H1 (cell line): ENCODE results near the gene NRXN2. TPM values are rescaled to one million over a fixed set of nuclear protein-coding genes. Genes with fewer than 3 reads are reported as not detected.

ENCODE experiments used
- CTCF ChIA-PET: fragments of 300-600 bp; sonication (Branson Sonifier 250); formaldehyde crosslinking; loops from one replicate; lab custom pipeline; 2021; ENCODE audit not compliant: partially characterized antibody; lab: Charles Lee
- POLR2A ChIA-PET: fragments of 300-600 bp; sonication (Branson Sonifier 250); formaldehyde crosslinking; loops from one replicate; lab custom pipeline; 2021; ENCODE audit warnings: inconsistent platforms; ENCODE audit not compliant: partially characterized antibody; lab: Charles Lee
- DNase-seq, 2 experiments: peaks; one replicate each; pipeline versions ENCODE4 v3.0.0 to v3.0.0-alpha.2; 2010 to 2022; ENCODE audit warnings: low spot score in 2 of 2, low read depth in 1 of 2, mixed read lengths in 1 of 2
- FAIRE-seq: peaks from 2 replicates; lab custom pipeline; 2011; peaks lifted over from hg19 to GRCh38; lab: Jason Lieb, UNC
- H2AFZ ChIP-seq: 2 replicates; pipeline ENCODE4 v1.8.1; 2012; ENCODE audit warnings: low read length, inconsistent platforms
- H2AK5ac ChIP-seq: 2 replicates; pipeline ENCODE4 v1.6.1; 2013; ENCODE audit warnings: low read depth, low read length
- H2BK120ac ChIP-seq: replicated peaks from 2 replicates; pipeline ENCODE3; 2013; ENCODE audit warnings: low read depth, low read length, inconsistent platforms
- H2BK12ac ChIP-seq: 2 replicates; pipeline ENCODE4 v1.6.1; 2013; ENCODE audit warnings: low read depth, low read length
- H2BK15ac ChIP-seq: 2 replicates; pipeline ENCODE4 v1.6.1; 2013; ENCODE audit warnings: low read length
- H2BK20ac ChIP-seq: 2 replicates; pipeline ENCODE4 v1.6.1; 2013; ENCODE audit warnings: low read length
- H2BK5ac ChIP-seq: 2 replicates; pipeline ENCODE4 v1.6.1; 2013; ENCODE audit warnings: low read depth, low read length
- H3K14ac ChIP-seq: 2 replicates; pipeline ENCODE4 v1.6.1; 2013; ENCODE audit warnings: inconsistent platforms; ENCODE audit not compliant: insufficient read length
- H3K18ac ChIP-seq: 2 replicates; pipeline ENCODE4 v1.6.1; 2013; ENCODE audit warnings: low read length; ENCODE audit errors: extremely low read depth
- H3K23ac ChIP-seq: 2 replicates; pipeline ENCODE4 v1.6.1; 2013; ENCODE audit warnings: inconsistent platforms; ENCODE audit not compliant: insufficient read length
- H3K23me2 ChIP-seq: 2 replicates; pipeline ENCODE4 v1.6.1; 2013; ENCODE audit warnings: low read depth, low read length
- H3K27ac ChIP-seq: 2 replicates; pipeline ENCODE4 v1.6.1; 2011; ENCODE audit warnings: low read depth, low read length, inconsistent platforms
- H3K27me3 ChIP-seq, 4 experiments: replicated peaks in 1 of 4; 1 replicate in 1 of 4; 2 replicates in 3 of 4; pipeline versions ENCODE4 v1.6.1 to v1.8.1; 2011 to 2013; ENCODE audit warnings: low read length in 3 of 4, mild to moderate bottlenecking in 3 of 4, inconsistent platforms in 2 of 4, mixed read lengths in 2 of 4, moderate library complexity in 1 of 4; ENCODE audit not compliant: control insufficient read depth in 3 of 4, insufficient read depth in 3 of 4; ENCODE audit errors: extremely low read depth in 1 of 4
- H3K36me3 ChIP-seq, 4 experiments: 2 replicates each; pipeline versions ENCODE4 v1.6.1 to v1.8.1; 2011 to 2013; ENCODE audit warnings: mild to moderate bottlenecking in 4 of 4, low read length in 3 of 4, moderate library complexity in 2 of 4, control low read depth in 1 of 4, inconsistent platforms in 1 of 4; ENCODE audit not compliant: insufficient read depth in 4 of 4, control insufficient read depth in 2 of 4
- H3K4ac ChIP-seq: replicated peaks from 2 replicates; pipeline ENCODE3; 2013; ENCODE audit warnings: low read length, low read depth, mixed read lengths, inconsistent platforms; ENCODE audit not compliant: insufficient read length
- H3K4me1 ChIP-seq, 4 experiments: replicated peaks in 1 of 4; 1 replicate in 1 of 4; 2 replicates in 3 of 4; pipeline versions ENCODE4 v1.6.1 to v1.8.1; 2011 to 2013; ENCODE audit warnings: low read length in 3 of 4, inconsistent platforms in 2 of 4, mixed read lengths in 1 of 4; ENCODE audit not compliant: insufficient read depth in 4 of 4, control insufficient read depth in 3 of 4
- H3K4me2 ChIP-seq, 2 experiments: 2 replicates each; pipeline versions ENCODE4 v1.6.1 to v1.8.1; 2011 to 2013; ENCODE audit warnings: low read depth in 2 of 2, low read length in 2 of 2, control low read depth in 1 of 2, inconsistent platforms in 1 of 2, mild to moderate bottlenecking in 1 of 2; ENCODE audit not compliant: insufficient read depth in 1 of 2
- H3K4me3 ChIP-seq, 4 experiments: fragments of 200-600, 300-600 bp in 1 of 4; sonication (generic), shearing (Covaris generic), sonication (Bioruptor Twin) in 1 of 4; 2 replicates each; pipeline versions ENCODE4 v1.5.1 to v1.8.1; 2011 to 2016; ENCODE audit warnings: low read length in 4 of 4, low read depth in 3 of 4, control low read depth in 2 of 4, inconsistent platforms in 2 of 4, mild to moderate bottlenecking in 2 of 4, mixed read lengths in 1 of 4, moderate library complexity in 1 of 4; ENCODE audit not compliant: insufficient read depth in 2 of 4; ENCODE audit errors: extremely low read depth in 1 of 4
- H3K56ac ChIP-seq: replicated peaks from 2 replicates; pipeline ENCODE3; 2013; ENCODE audit warnings: low read depth, mild to moderate bottlenecking, mixed read lengths, low read length, inconsistent platforms; ENCODE audit not compliant: insufficient read length
- H3K79me1 ChIP-seq: 2 replicates; pipeline ENCODE4 v1.6.1; 2013; ENCODE audit warnings: low read depth, low read length, control low read depth
- H3K79me2 ChIP-seq, 2 experiments: 2 replicates each; pipeline versions ENCODE4 v1.6.1 to v1.8.1; 2012 to 2013; ENCODE audit warnings: low read length in 2 of 2, mild to moderate bottlenecking in 2 of 2, inconsistent platforms in 1 of 2; ENCODE audit not compliant: insufficient read depth in 2 of 2, control insufficient read depth in 1 of 2
- H3K9ac ChIP-seq, 4 experiments: replicated peaks in 1 of 4; 1 replicate in 1 of 4; 2 replicates in 3 of 4; pipeline versions ENCODE4 v1.6.1 to v1.8.1; 2011 to 2013; ENCODE audit warnings: low read depth in 3 of 4, low read length in 3 of 4, control low read depth in 2 of 4, mild to moderate bottlenecking in 2 of 4, moderate library complexity in 2 of 4, inconsistent platforms in 1 of 4; ENCODE audit errors: extremely low read depth in 1 of 4
- H3K9me3 ChIP-seq, 2 experiments: 2 replicates each; pipeline versions ENCODE4 v1.6.1 to v1.8.1; 2012 to 2013; ENCODE audit warnings: mild to moderate bottlenecking in 2 of 2, moderate library complexity in 2 of 2, control low read depth in 1 of 2, inconsistent platforms in 1 of 2, low read depth in 1 of 2, low read length in 1 of 2, mixed read lengths in 1 of 2; ENCODE audit not compliant: insufficient read depth in 2 of 2
- H4K20me1 ChIP-seq, 2 experiments: replicated peaks in 1 of 2; 2 replicates each; pipeline versions ENCODE3 to v1.8.1; 2011 to 2013; ENCODE audit warnings: inconsistent platforms in 2 of 2, low read length in 2 of 2, mild to moderate bottlenecking in 1 of 2; ENCODE audit not compliant: insufficient read depth in 2 of 2, control insufficient read depth in 1 of 2
- H4K5ac ChIP-seq: 2 replicates; pipeline ENCODE4 v1.6.1; 2013; ENCODE audit warnings: low read length, low read depth, mixed read lengths, inconsistent platforms; ENCODE audit not compliant: insufficient read length
- H4K8ac ChIP-seq: 2 replicates; pipeline ENCODE4 v1.8.0; 2013; ENCODE audit warnings: mild to moderate bottlenecking, moderate library complexity, low read length, inconsistent platforms; ENCODE audit not compliant: insufficient read depth; ENCODE audit errors: extremely low read depth
- H4K91ac ChIP-seq: replicated peaks from 2 replicates; pipeline ENCODE3; 2013; ENCODE audit warnings: low read length, mixed read lengths, inconsistent platforms; ENCODE audit not compliant: insufficient read length
- FOSL1 ChIP-seq: IDR thresholded peaks from 2 replicates; pipeline ENCODE4 v1.6.1; 2011; ENCODE audit warnings: mild to moderate bottlenecking, low read depth, low read length, moderate library complexity; ENCODE audit not compliant: insufficient read depth
- MAFK ChIP-seq: IDR thresholded peaks from 2 replicates; pipeline ENCODE4 v1.6.1; 2012; ENCODE audit warnings: low read depth, mild to moderate bottlenecking, improper control_type of control experiment, low read length
- NRF1 ChIP-seq: IDR thresholded peaks from 2 replicates; pipeline ENCODE4 v1.6.1; 2011; ENCODE audit warnings: mild to moderate bottlenecking, low read depth, low read length, improper control_type of control experiment
- RAD21 ChIP-seq, 2 experiments: IDR thresholded peaks in 1 of 2; conservative IDR thresholded peaks in 1 of 2; 2 replicates each; pipeline ENCODE4 v1.6.1; 2011; ENCODE audit warnings: low read depth in 2 of 2, low read length in 2 of 2, improper control_type of control experiment in 1 of 2, inconsistent platforms in 1 of 2, mild to moderate bottlenecking in 1 of 2, moderate library complexity in 1 of 2
- SP4 ChIP-seq: IDR thresholded peaks from 2 replicates; pipeline ENCODE4 v1.6.1; 2012; ENCODE audit warnings: low read length, inconsistent platforms
- SUZ12 ChIP-seq: fragments of 200-600 bp; sonication (generic); IDR thresholded peaks from 2 replicates; pipeline ENCODE4 v1.6.1; 2012; ENCODE audit warnings: mild to moderate bottlenecking, inconsistent platforms, low read length, moderate library complexity, mixed read lengths
- USF2 ChIP-seq: IDR thresholded peaks from 2 replicates; pipeline ENCODE4 v1.6.1; 2011; ENCODE audit warnings: low read length, improper control_type of control experiment
- YY1 ChIP-seq: IDR thresholded peaks from 2 replicates; pipeline ENCODE4 v1.6.1; 2011; ENCODE audit warnings: low read depth, mild to moderate bottlenecking, low read length
- WGBS, 2 experiments: shearing (Covaris generic) in 1 of 2; methylation state at CpG; one replicate each; pipeline versions ENCODE4 v1.1.6 to v1.1.7; 2013 to 2015; ENCODE audit warnings: low lambda C conversion rate in 2 of 2, mixed read lengths in 2 of 2, inconsistent platforms in 1 of 2, low coverage in 1 of 2, missing lambda C conversion rate in 1 of 2; ENCODE audit not compliant: insufficient replicate concordance in 2 of 2, insufficient coverage in 1 of 2, insufficient read length in 1 of 2; ENCODE audit errors: extremely low coverage in 1 of 2, missing lambda C conversion rate in 1 of 2; 5-methylcytosine and 5-hydroxymethylcytosine counted together
- polyA plus RNA-seq, 7 experiments: library from polyadenylated mRNA; depleted of rRNA in 3 of 7; stranded (reverse) in 5 of 7; unstranded in 2 of 7; fragments of >200 nt in 5 of 7; fragments of 200-250 nt in 2 of 7; gene quantifications; 1 replicate in 5 of 7; 2 replicates in 1 of 7; 4 replicates in 1 of 7; pipeline versions ENCODE4 v1.2.1 to v1.2.3, GENCODE V29; 2011 to 2013; ENCODE audit warnings: missing spikeins in 2 of 7, mixed read lengths in 2 of 7
- total RNA-seq: library from RNA; stranded (reverse); fragmentation: NEBNext Ultra II Directional; extraction: Animal tissue kit (Norgen Biotek cat#: 25700); gene quantifications from 2 replicates; pipeline ENCODE4 v1.2.1, GENCODE V29; 2021

NRXN2 gene
- total and polyA plus RNA-seq, 2 of the 8 experiments (the other 6 are each of a cell fraction or from before 2014, with no cell fraction given), result 1.3 to 11.5 TPM

GRCh38 chr11:64692764-64693331, 30.1 kb downstream of the NRXN2 start:
- ChIA-PET CTCF (interaction anchor here (1.0 to 4.0 kb wide), 4 partner anchors 12 to 95 kb away, joined by 3 to 29 read pairs (median 8); no protein-coding TSS in a partner anchor), POLR2A (interaction anchor here (1.8 kb wide), 1 partner anchor 34 kb away, joined by 5 read pairs; no protein-coding TSS in a partner anchor)
- no peaks in the 10 kb centered on the region for H4K20me1 ChIP-seq
- no peak overlapping the region for H4K8ac ChIP-seq
- H2BK15ac ChIP-seq, result no peak overlapping the region
- H3K56ac ChIP-seq, result no peak overlapping the region
- no peak overlapping the region for H3K14ac ChIP-seq
- WGBS, 2 experiments, result 42% methylated on average over 8 of the region's 13 CpGs; no CpG with 5 or more reads in 1 of the 2 experiments
- no peak overlapping the region for H4K91ac ChIP-seq
- no peak overlapping the region for H4K5ac ChIP-seq
- peak overlapping the region in 1 of 4 experiments; percentile 39; a peak in 2 of 8 replicates for H3K4me3 ChIP-seq
- no peaks in the 10 kb centered on the region for H3K79me2 ChIP-seq
- no peak overlapping the region; the same call in 1 of the 2 replicates for H3K18ac ChIP-seq
- peaks cover 0 to 4% (median 0%) of the 10 kb centered on the region in 4 experiments; a peak in 3 of 7 replicates for H3K4me1 ChIP-seq
- H2BK5ac ChIP-seq, result no peak overlapping the region
- H2AK5ac ChIP-seq, result no peak overlapping the region
- no peaks in the 10 kb centered on the region for H3K79me1 ChIP-seq
- H3K27me3 ChIP-seq, result peaks cover 0 to 2% (median under 1%) of the 10 kb centered on the region in 4 experiments; a peak in 3 of 7 replicates
- no peak overlapping the region for H3K9ac ChIP-seq
- no peak overlapping the region for H2BK20ac ChIP-seq
- no peak overlapping the region for H3K23ac ChIP-seq
- H2BK12ac ChIP-seq, result no peak overlapping the region
- H3K4ac ChIP-seq, result no peak overlapping the region
- 0 out of 2 replicates have a peak, but pooled peaks cover 2% of the 10 kb centered on the region for H3K23me2 ChIP-seq
- peak overlapping the region in 1 of 2 experiments; percentile 18; a peak in 3 of 4 replicates for H3K4me2 ChIP-seq
- H3K27ac ChIP-seq, result no peak overlapping the region
- no peak for DNase-seq
- H3K9me3 ChIP-seq, result no peaks in the 10 kb centered on the region
- FAIRE-seq, result no peak
- H3K36me3 ChIP-seq, result no peaks in the 10 kb centered on the region
- H2BK120ac ChIP-seq, result no peak overlapping the region
- TF ChIP-seq USF2, result no peak
- no peak for TF ChIP-seq SUZ12
- TF ChIP-seq RAD21 (IDR thresholded peaks at IDR 0.05 in 1 of 2, conservative IDR thresholded peaks at IDR 0.05 in 1 of 2; ENCODE audit: low read depth in 2 of 2, low read length in 2 of 2), result peak; percentile 44 to 46
- no peak for TF ChIP-seq NRF1
- TF ChIP-seq MAFK, result 0 out of 2 replicates have a peak, but pooled peaks have one; percentile 25
- no peak for TF ChIP-seq YY1
- TF ChIP-seq SP4, result no peak
- no peak for TF ChIP-seq FOSL1
- no peak overlapping the region for H2AFZ ChIP-seq
